ENCODE results near the gene DMKN.

The DMKN gene

GRCh38 chr19:35522745-35523327 is 9.4 kb upstream of the DMKN start:
- Histone ChIP-seq H3K9me3 (ENCODE audit: control insufficient read depth, insufficient read depth, low read length) (no peaks in the 10 kb centered on the region), H3K4me3 (ENCODE audit: low read length) (no peak overlapping the region), H4K20me1 (ENCODE audit: control insufficient read depth, insufficient read depth, low read depth, low read length) (no peaks in the 10 kb centered on the region), H3K79me2 (ENCODE audit: control insufficient read depth, low read length) (no peaks in the 10 kb centered on the region), H3K36me3 (ENCODE audit: control insufficient read depth, low read length) (no peaks in the 10 kb centered on the region), H3K4me1 (ENCODE audit: control insufficient read depth, low read length) (no peaks in the 10 kb centered on the region), H3K27me3 (ENCODE audit: control insufficient read depth, low read length) (peaks cover 4% of the 10 kb centered on the region; the same call in 1 of the 2 replicates), H3K27ac (ENCODE audit: low read depth, low read length) (no peak overlapping the region), H3F3A (ENCODE audit: control insufficient read depth, insufficient read depth) (no peaks in the 10 kb centered on the region), H3K4me2 (ENCODE audit: low read length) (no peak overlapping the region), H3K9me2 (replicated peaks; ENCODE audit: control insufficient read depth, low read length) (no peaks in the 10 kb centered on the region)
- no peak for TF ChIP-seq EZH2phosphoT487 (IDR thresholded peaks at IDR 0.05; ENCODE audit: borderline replicate concordance, low read length)
- TF ChIP-seq CTCF (IDR thresholded peaks at IDR 0.05; ENCODE audit: low read depth, low read length, poor library complexity, severe bottlenecking), result no peak

GRCh38 chr19:35521124-35521743 is 7.8 kb upstream of the DMKN start:
- H3K9me3 ChIP-seq (ENCODE audit: control insufficient read depth, insufficient read depth, low read length), result no peaks in the 10 kb centered on the region
- H3F3A ChIP-seq (ENCODE audit: control insufficient read depth, insufficient read depth), result no peaks in the 10 kb centered on the region
- H3K4me3 ChIP-seq (ENCODE audit: low read length), result no peak overlapping the region
- no peaks in the 10 kb centered on the region for H3K79me2 ChIP-seq (ENCODE audit: control insufficient read depth, low read length)
- TF ChIP-seq CTCF (IDR thresholded peaks at IDR 0.05; ENCODE audit: low read depth, low read length, poor library complexity, severe bottlenecking) (no peak), EZH2phosphoT487 (IDR thresholded peaks at IDR 0.05; ENCODE audit: borderline replicate concordance, low read length) (no peak)
- no peaks in the 10 kb centered on the region for H4K20me1 ChIP-seq (ENCODE audit: control insufficient read depth, insufficient read depth, low read depth, low read length)
- peaks cover 4% of the 10 kb centered on the region; the same call in 1 of the 2 replicates for H3K27me3 ChIP-seq (ENCODE audit: control insufficient read depth, low read length)
- no peaks in the 10 kb centered on the region for H3K9me2 ChIP-seq (replicated peaks; ENCODE audit: control insufficient read depth, low read length)
- H3K27ac ChIP-seq (ENCODE audit: low read depth, low read length), result no peak overlapping the region
- H3K4me1 ChIP-seq (ENCODE audit: control insufficient read depth, low read length), result no peaks in the 10 kb centered on the region
- no peaks in the 10 kb centered on the region for H3K36me3 ChIP-seq (ENCODE audit: control insufficient read depth, low read length)
- no peak overlapping the region for H3K4me2 ChIP-seq (ENCODE audit: low read length)

- H4K20me1 ChIP-seq (ENCODE audit: control insufficient read depth, insufficient read depth, low read depth, low read length), result no peaks in the 10 kb centered on the region
- H3K9me3 ChIP-seq (ENCODE audit: control insufficient read depth, insufficient read depth, low read length), result no peaks in the 10 kb centered on the region
- H3K9me2 ChIP-seq (replicated peaks; ENCODE audit: control insufficient read depth, low read length), result no peaks in the 10 kb centered on the region
- H3K27me3 ChIP-seq (ENCODE audit: control insufficient read depth, low read length), result peaks cover 4% of the 10 kb centered on the region; the same call in 1 of the 2 replicates
- no peaks in the 10 kb centered on the region for H3K4me1 ChIP-seq (ENCODE audit: control insufficient read depth, low read length)
- H3K4me2 ChIP-seq (ENCODE audit: low read length), result no peak overlapping the region
- no peaks in the 10 kb centered on the region for H3K36me3 ChIP-seq (ENCODE audit: control insufficient read depth, low read length)
- no peaks in the 10 kb centered on the region for H3K79me2 ChIP-seq (ENCODE audit: control insufficient read depth, low read length)
- no peak overlapping the region for H3K4me3 ChIP-seq (ENCODE audit: low read length)
- H3F3A ChIP-seq (ENCODE audit: control insufficient read depth, insufficient read depth), result no peaks in the 10 kb centered on the region
- H3K27ac ChIP-seq (ENCODE audit: low read depth, low read length), result no peak overlapping the region
- TF ChIP-seq CTCF (IDR thresholded peaks at IDR 0.05; ENCODE audit: low read depth, low read length, poor library complexity, severe bottlenecking), result no peak
- no peak for TF ChIP-seq EZH2phosphoT487 (IDR thresholded peaks at IDR 0.05; ENCODE audit: borderline replicate concordance, low read length)
Measured at GRCh38 chr19:35519291-35519690, 5.8 kb upstream of the DMKN start.

Measured in DOHH2 (cell line).